Fibroblast of lung (primary cell): ENCODE data around the gene NUP58. TPM values are rescaled to one million over a fixed set of nuclear protein-coding genes. Genes with fewer than 3 reads are reported as not detected.

Experiments used
- DNase-seq, 2 donors: peaks; one replicate each; pipeline versions ENCODE4 v3.0.0 to v3.0.0-alpha.2; 2010; ENCODE audit warnings: low read depth in 2 of 2
- H2AFZ ChIP-seq: 2 replicates; pipeline ENCODE4 v1.5.1; 2012; ENCODE audit warnings: low read length, control low read depth, inconsistent platforms
- H3K27ac ChIP-seq: 2 replicates; pipeline ENCODE4 v1.5.1; 2011; ENCODE audit warnings: low read length, control low read depth; ENCODE audit not compliant: insufficient read depth
- H3K27me3 ChIP-seq: 2 replicates; pipeline ENCODE4 v1.5.1; 2011; ENCODE audit warnings: mild to moderate bottlenecking, low read length; ENCODE audit not compliant: control insufficient read depth, insufficient read depth
- H3K36me3 ChIP-seq: 2 replicates; pipeline ENCODE4 v1.5.1; 2011; ENCODE audit warnings: low read length; ENCODE audit not compliant: control insufficient read depth, insufficient read depth
- H3K4me1 ChIP-seq: 2 replicates; pipeline ENCODE4 v1.5.1; 2011; ENCODE audit warnings: low read length; ENCODE audit not compliant: control insufficient read depth, insufficient read depth; ENCODE audit errors: extremely low read depth
- H3K4me2 ChIP-seq: 2 replicates; pipeline ENCODE4 v1.5.1; 2011; ENCODE audit warnings: low read length, control low read depth; ENCODE audit not compliant: insufficient read depth; ENCODE audit errors: extremely low read depth
- H3K4me3 ChIP-seq, 4 experiments: fragments of 200-600 bp in 1 of 4; sonication (generic) in 1 of 4; replicated peaks in 1 of 4; 2 replicates each; pipeline ENCODE4 v1.5.1; 2011 to 2016; ENCODE audit warnings: low read length in 4 of 4, low read depth in 3 of 4, mild to moderate bottlenecking in 3 of 4, control low read depth in 2 of 4, inconsistent platforms in 1 of 4, mixed read lengths in 1 of 4; ENCODE audit not compliant: insufficient read depth in 1 of 4; ENCODE audit errors: control extremely low read depth in 1 of 4
- H3K79me2 ChIP-seq: 2 replicates; pipeline ENCODE4 v1.5.1; 2012; ENCODE audit warnings: mild to moderate bottlenecking, low read length, inconsistent platforms; ENCODE audit not compliant: control insufficient read depth, insufficient read depth
- H3K9ac ChIP-seq: 2 replicates; pipeline ENCODE4 v1.5.1; 2011; ENCODE audit warnings: mild to moderate bottlenecking, low read length, control low read depth; ENCODE audit not compliant: insufficient read depth
- H3K9me3 ChIP-seq: 2 replicates; pipeline ENCODE4 v1.5.1; 2012; ENCODE audit warnings: low read depth, low read length; ENCODE audit not compliant: control insufficient read depth, insufficient read depth
- H4K20me1 ChIP-seq: 2 replicates; pipeline ENCODE4 v1.5.1; 2011; ENCODE audit warnings: low read length; ENCODE audit not compliant: control insufficient read depth, insufficient read depth; ENCODE audit errors: extremely low read depth
- EZH2 ChIP-seq: IDR thresholded peaks from 2 replicates; pipeline ENCODE4 v1.5.1; 2012; ENCODE audit warnings: low read length, control low read depth, mild to moderate bottlenecking; ENCODE audit errors: missing control alignments
- polyA plus RNA-seq, 2 donors: library from polyadenylated mRNA; depleted of rRNA in 1 of 2; stranded (reverse) in 1 of 2; unstranded in 1 of 2; fragments of >200 nt; gene quantifications; 2 replicates each; pipeline ENCODE4 v1.2.1, GENCODE V29; 2011 to 2012; ENCODE audit warnings: missing spikeins in 1 of 2
- total RNA-seq: library from RNA; depleted of rRNA; stranded (reverse); fragments of >200 nt; gene quantifications from 2 replicates; pipeline ENCODE4 v1.2.1, GENCODE V29; 2014
- TF ChIP-seq, protein P1 (sequence below), 2 donors: IDR thresholded peaks in 1 of 2; conservative IDR thresholded peaks in 1 of 2; 1 replicate in 1 of 2; 2 replicates in 1 of 2; pipeline ENCODE4 v1.5.1; 2011 to 2012; ENCODE audit warnings: low read length in 2 of 2, control low read depth in 1 of 2, inconsistent platforms in 1 of 2, low read depth in 1 of 2, mild to moderate bottlenecking in 1 of 2

Gene NUP58
- total and polyA plus RNA-seq, 2 donors (not counting 1 experiment from before 2014, with no cell fraction given): 39.3 to 57.6 TPM

DNA sequence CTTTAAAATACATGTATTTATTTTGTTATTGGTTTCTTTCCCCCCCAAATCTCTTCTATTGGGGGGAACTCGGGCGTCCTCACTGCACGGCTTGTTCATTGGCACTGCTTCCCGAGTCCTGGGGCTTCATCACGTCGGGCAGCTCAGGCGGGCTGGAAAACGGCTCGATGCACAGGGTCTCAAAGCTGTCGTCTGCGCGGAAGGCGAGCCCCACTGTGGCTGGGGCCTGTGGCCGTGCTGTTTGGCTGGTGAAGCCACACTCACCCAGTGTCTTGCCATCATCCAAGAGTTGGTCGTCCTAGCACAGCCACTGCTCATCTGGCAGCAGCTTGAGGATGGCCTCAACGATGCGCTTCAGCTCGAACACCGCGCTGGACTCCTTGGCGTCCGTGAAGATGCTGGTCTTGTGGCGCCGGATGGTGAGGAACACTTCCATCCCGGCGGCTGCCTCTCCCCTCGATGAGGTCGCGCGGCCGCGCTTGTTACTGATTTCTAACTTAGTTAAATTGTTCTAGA lies 64.4 kb downstream of the NUP58 start:
- TF ChIP-seq, protein P1, sequence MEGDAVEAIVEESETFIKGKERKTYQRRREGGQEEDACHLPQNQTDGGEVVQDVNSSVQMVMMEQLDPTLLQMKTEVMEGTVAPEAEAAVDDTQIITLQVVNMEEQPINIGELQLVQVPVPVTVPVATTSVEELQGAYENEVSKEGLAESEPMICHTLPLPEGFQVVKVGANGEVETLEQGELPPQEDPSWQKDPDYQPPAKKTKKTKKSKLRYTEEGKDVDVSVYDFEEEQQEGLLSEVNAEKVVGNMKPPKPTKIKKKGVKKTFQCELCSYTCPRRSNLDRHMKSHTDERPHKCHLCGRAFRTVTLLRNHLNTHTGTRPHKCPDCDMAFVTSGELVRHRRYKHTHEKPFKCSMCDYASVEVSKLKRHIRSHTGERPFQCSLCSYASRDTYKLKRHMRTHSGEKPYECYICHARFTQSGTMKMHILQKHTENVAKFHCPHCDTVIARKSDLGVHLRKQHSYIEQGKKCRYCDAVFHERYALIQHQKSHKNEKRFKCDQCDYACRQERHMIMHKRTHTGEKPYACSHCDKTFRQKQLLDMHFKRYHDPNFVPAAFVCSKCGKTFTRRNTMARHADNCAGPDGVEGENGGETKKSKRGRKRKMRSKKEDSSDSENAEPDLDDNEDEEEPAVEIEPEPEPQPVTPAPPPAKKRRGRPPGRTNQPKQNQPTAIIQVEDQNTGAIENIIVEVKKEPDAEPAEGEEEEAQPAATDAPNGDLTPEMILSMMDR (conservative IDR thresholded peaks at IDR 0.05 in 1 of 2, IDR thresholded peaks at IDR 0.05 in 1 of 2; ENCODE audit: low read depth in 1 of 2, low read length in 2 of 2): no peak
- TF ChIP-seq EZH2: no peak
- no peaks in the 10 kb centered on the region for H3K9me3 ChIP-seq
- H4K20me1 ChIP-seq: no peaks in the 10 kb centered on the region
- no peaks in the 10 kb centered on the region for H3K79me2 ChIP-seq
- no peaks in the 10 kb centered on the region for H3K27me3 ChIP-seq
- no peaks in the 10 kb centered on the region for H3K36me3 ChIP-seq
- H3K4me2 ChIP-seq: no peak overlapping the region
- H3K4me1 ChIP-seq: no peaks in the 10 kb centered on the region
- no peak overlapping the region for H3K27ac ChIP-seq
- H2AFZ ChIP-seq: no peak overlapping the region
- H3K4me3 ChIP-seq: no peak overlapping the region
- DNase-seq: no peak
- H3K9ac ChIP-seq: no peak overlapping the region

DNA sequence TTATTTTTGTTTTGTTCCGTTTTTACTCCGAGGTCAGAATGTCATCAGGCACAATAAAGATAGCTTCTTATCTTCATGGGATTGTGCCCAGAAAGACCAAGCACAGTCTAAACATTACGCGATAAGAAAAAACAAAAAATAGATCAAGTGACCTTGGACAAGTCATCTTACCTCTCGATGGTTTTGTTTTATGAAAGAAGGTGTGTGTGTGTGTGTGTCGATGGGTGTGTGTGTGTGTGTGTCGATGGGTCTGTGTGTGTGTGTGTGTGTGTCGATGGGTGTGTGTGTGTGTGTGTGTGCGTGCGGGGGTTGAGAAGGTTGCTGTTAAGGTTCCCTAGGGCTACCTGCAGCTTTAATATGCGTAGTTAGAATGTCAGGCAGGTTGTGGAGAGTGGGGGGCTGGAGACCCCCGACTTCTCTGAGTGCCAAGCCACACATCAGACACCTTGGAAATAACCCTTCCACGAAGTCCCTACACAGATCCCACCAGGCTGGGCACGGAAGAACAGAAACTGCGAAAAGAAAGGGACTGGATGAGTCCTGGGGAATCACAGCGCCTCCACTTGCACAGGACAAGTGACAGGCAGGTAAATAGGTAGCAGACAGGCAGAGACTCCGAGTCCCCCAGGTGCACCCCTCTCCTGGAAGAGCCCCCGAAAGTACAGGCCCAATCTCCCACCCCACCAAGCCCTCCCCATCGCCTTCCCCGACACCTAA lies 69.9 kb downstream of the NUP58 start:
- Histone ChIP-seq H3K27ac (no peak overlapping the region), H3K4me1 (no peaks in the 10 kb centered on the region), H3K27me3 (peaks cover 30% of the 10 kb centered on the region), H3K9me3 (no peaks in the 10 kb centered on the region), H3K9ac (no peak overlapping the region), H3K4me2 (no peak overlapping the region), H3K79me2 (no peaks in the 10 kb centered on the region), H3K4me3 (peak overlapping the region in 1 of 4 experiments; percentile 14), H2AFZ (no peak overlapping the region), H3K36me3 (no peaks in the 10 kb centered on the region), H4K20me1 (no peaks in the 10 kb centered on the region)
- no peak for DNase-seq
- TF ChIP-seq, protein P1 (conservative IDR thresholded peaks at IDR 0.05 in 1 of 2, IDR thresholded peaks at IDR 0.05 in 1 of 2; ENCODE audit: low read depth in 1 of 2, low read length in 2 of 2): no peak
- TF ChIP-seq EZH2: peak; percentile 96

DNA sequence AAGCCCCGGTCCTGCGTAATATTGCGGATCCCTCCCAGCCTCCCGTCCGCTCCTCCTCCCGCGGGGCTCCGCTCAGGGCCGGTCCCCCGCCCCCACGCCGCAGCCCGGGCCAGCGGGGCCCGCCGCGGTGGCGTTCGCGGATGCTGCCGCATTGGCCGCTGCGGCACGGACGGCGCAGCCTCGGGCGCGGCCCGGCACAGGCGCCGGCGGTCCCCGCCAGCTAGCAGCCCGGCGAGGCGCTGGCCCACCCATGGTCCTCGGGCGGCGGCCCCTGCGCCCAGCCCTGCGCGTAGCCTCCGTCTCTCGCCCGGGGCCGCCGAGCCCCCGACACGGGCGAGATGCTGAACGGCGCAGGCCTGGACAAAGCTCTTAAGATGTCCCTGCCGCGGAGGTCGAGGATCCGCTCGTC lies 70.5 kb downstream of the NUP58 start, which contains the start of gene ATP8A2:
TSS of gene ATP8A2 (plus strand) at position 100 of the 409 bp plus-strand sequence. CDS start at position 339, 239 bp downstream.
- peak within 1 kb of the TSS; percentile 51 for H3K4me2 ChIP-seq
- no peak within 1 kb of the TSS for H3K27ac ChIP-seq
- H3K36me3 ChIP-seq: no peaks in the 10 kb centered on the region
- H2AFZ ChIP-seq: no peak within 1 kb of the TSS
- H3K79me2 ChIP-seq: no peaks in the 10 kb centered on the region
- H3K4me1 ChIP-seq: no peaks in the 10 kb centered on the region
- peak within 1 kb of the TSS in 1 of 4 experiments; percentile 34 for H3K4me3 ChIP-seq
- H3K27me3 ChIP-seq: peaks cover 30% of the 10 kb centered on the region
- no peak within 1 kb of the TSS for H3K9ac ChIP-seq
- no peak for TF ChIP-seq EZH2
- TF ChIP-seq, protein P1 (conservative IDR thresholded peaks at IDR 0.05 in 1 of 2, IDR thresholded peaks at IDR 0.05 in 1 of 2; ENCODE audit: low read depth in 1 of 2, low read length in 2 of 2): no peak
- peak in 1 of 2 donors; percentile 5 for DNase-seq
- H4K20me1 ChIP-seq: no peaks in the 10 kb centered on the region
- no peaks in the 10 kb centered on the region for H3K9me3 ChIP-seq
